HuH-7 (cell line): ENCODE results near the gene DENND4B.
A peak's percentile ranks its signal among the peaks of the same experiment; 100 is the strongest.
"Not testable (repeated sequence)": the region's sequence is repeated elsewhere in the genome, so short reads cannot be mapped to it uniquely, and the experiment has no call there.

ENCODE experiments used
- DNase-seq: peaks from one replicate; pipeline ENCODE4 v3.0.0; 2011; ENCODE audit warnings: low spot score

The DENND4B gene

GRCh38 chr1:153946622-153947241, at the start of gene DENND4B:
DENND4B (minus strand) TSS chr1:153946718; CDS start chr1:153944374, 2,344 bp downstream.
- peak; percentile 100 for DNase-seq

- no peak for DNase-seq
Measured at GRCh38 chr1:153995640-153996039, 49.1 kb upstream of the DENND4B start.

GRCh38 chr1:153995202-153995601, 48.7 kb upstream of the DENND4B start:
- no peak for DNase-seq

GRCh38 chr1:153991806-153992205, 45.3 kb upstream of the DENND4B start:
- no peak for DNase-seq

GRCh38 chr1:153991151-153991630, 44.7 kb upstream of the DENND4B start:
- DNase-seq = no peak

GRCh38 chr1:153990468-153991150, 44.1 kb upstream of the DENND4B start, which contains the start of gene RPS27:
RPS27 (plus strand) TSS chr1:153990762; CDS start chr1:153990797, 35 bp downstream.
- peak; percentile 94 for DNase-seq

- DNase-seq = no peak
Measured at GRCh38 chr1:153987621-153988020, 41.1 kb upstream of the DENND4B start.

- DNase-seq = peak; percentile 87
Measured at GRCh38 chr1:153985941-153986761, 39.6 kb upstream of the DENND4B start, which contains the start of gene RAB13. RAB13 (minus strand) TSS chr1:153986339; CDS start chr1:153986236, 103 bp downstream.

GRCh38 chr1:153985341-153985912, 38.9 kb upstream of the DENND4B start:
- DNase-seq = no peak

GRCh38 chr1:153984123-153984894, 37.8 kb upstream of the DENND4B start:
- DNase-seq = no peak

- not testable (repeated sequence) for DNase-seq
Measured at GRCh38 chr1:153981735-153982134, 35.2 kb upstream of the DENND4B start.

GRCh38 chr1:153979091-153979490, 32.6 kb upstream of the DENND4B start:
- not testable (repeated sequence) for DNase-seq

GRCh38 chr1:153978274-153978909, 31.9 kb upstream of the DENND4B start:
- no peak for DNase-seq

- DNase-seq = peak; percentile 84
Measured at GRCh38 chr1:153977250-153978240, 31.0 kb upstream of the DENND4B start, which contains the start of gene JTB. JTB (minus strand) TSS chr1:153977674; CDS start chr1:153977252, 422 bp downstream.

- DNase-seq = no peak
Measured at GRCh38 chr1:153976819-153977249, 30.3 kb upstream of the DENND4B start.

GRCh38 chr1:153973525-153973924, 27.0 kb upstream of the DENND4B start:
- DNase-seq = no peak

- no peak for DNase-seq
Measured at GRCh38 chr1:153973071-153973470, 26.6 kb upstream of the DENND4B start.

GRCh38 chr1:153970346-153970745, 23.8 kb upstream of the DENND4B start:
- DNase-seq = no peak

- DNase-seq = no peak
Measured at GRCh38 chr1:153968972-153969371, 22.5 kb upstream of the DENND4B start.
